ENCODE results near the gene SIK1. TPM values are rescaled to one million over a fixed set of nuclear protein-coding genes. Genes with fewer than 3 reads are reported as not detected.
"Not testable (repeated sequence)": the region's sequence is repeated elsewhere in the genome, so short reads cannot be mapped to it uniquely, and the experiment has no call there.

The SIK1 gene
- total RNA-seq, result 2.7 and 4.4 TPM in 2 replicates

DNA sequence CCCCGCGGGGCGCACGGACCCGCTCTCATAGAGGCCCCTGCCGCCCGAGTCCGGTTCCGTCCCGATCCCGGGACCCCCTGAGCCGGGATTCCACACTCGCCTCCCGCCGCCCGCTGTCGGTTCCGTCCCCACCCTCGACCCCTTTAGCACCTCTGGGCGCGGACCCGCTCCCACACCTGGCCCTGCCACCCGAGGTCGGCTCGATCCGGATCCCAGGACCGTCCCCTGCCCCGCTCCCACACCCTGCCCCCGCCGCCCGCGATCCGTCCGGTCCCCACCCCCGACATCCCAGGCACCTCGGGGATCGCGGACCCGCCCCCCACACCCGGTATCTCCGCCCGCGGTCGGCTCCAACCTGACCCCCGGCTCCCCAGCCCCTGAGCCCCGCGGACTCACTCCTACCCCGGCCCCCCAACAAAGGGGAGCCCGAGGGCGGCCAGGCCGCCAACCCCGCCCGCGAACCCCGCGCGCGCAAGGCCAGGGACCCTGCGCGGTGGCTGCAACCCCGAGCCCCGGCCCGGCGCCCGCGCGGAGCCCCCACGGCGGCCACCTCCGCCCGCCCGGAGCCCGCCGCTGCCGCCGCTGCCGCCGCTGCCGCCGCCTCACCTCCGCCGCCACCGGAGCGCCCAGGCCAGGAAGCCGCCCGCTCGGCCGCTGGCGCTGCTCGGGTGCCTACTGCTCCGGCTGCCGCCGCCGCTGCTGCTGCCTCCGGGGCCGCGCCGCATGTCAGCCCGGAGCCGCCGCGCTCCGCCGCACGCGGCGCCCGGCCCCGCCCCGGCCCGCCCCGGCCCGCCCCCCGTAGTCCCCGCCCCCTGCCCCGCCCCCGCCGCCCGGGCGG is at the start of gene SIK1:
Gene SIK1 (minus strand): TSS at position 728 of the 838 bp plus-strand sequence. CDS start 953 bp downstream, outside the sequence.
- H3K4me3 ChIP-seq (ENCODE audit: low read depth, low read length); DNase-seq (ENCODE audit: low read depth): not testable (repeated sequence)

DNA sequence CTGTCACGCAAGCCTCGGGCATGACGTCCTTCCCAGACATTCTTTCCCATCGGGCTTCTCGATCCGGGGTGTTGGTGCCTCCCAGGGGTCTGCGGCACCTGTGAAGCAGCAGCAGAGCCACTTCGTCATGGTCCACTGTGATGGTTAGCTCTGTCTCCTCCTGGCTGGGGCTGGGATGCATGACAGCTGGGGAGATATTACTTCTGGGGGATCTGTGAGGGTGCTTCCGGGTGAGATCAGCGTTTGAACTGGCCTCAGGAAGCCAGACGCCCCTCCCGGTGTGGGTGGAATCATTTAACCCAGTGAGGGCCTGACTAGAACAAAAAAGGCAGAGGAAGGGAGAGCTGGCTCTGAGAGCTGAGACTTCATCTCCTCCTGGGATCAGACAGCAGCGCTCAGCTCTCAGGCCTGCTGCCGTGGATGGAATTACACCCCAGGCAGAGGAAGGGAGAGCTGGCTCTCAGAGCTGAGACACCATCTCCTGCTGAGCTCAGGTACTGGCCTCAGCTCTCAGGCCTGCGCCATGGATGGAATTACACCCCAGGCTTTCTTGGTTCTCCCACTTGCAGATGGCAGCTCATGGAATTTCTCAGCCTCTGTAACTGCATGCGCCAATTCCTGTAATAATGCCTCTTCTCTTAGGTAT is 44.8 kb upstream of the SIK1 start:
- not testable (repeated sequence) for DNase-seq (ENCODE audit: low read depth); H3K4me3 ChIP-seq (ENCODE audit: low read depth, low read length)

DNA sequence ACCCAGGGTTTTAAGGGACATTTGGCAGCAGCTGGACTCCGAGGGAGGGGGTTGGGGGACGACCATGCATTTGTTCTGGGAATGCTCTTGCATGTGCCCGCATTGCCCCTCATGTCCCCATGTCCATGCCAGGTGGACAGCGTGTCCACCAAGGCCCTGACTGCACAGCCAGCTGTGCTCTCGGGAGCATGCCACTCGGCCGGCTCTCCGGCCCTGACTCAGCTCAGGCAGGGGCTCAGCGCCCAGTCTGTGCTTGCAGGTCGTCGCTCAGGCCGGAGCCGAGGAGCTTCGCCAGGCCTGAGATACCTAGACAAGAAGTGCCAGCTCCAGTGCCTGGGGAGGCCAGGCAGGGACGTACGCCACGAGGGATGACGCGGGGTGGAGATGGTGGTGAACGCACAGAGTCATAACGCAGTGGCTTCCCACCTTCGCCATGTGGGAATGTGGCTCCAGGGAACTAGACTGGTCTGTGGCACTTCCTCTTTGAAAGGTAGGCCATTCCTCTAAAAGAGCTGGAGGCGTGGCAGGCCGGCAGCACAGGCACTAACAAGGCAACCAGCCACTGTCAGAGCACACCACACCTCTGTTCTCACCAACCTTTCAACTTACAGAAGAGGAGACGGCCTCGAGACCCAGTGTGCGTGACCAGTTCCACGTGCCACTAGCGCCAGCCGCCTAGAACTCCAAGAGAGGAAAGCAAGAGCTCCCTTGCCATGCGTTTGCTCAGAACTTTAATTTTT is 43.0 kb upstream of the SIK1 start:
- not testable (repeated sequence) for DNase-seq (ENCODE audit: low read depth); H3K4me3 ChIP-seq (ENCODE audit: low read depth, low read length)

DNA sequence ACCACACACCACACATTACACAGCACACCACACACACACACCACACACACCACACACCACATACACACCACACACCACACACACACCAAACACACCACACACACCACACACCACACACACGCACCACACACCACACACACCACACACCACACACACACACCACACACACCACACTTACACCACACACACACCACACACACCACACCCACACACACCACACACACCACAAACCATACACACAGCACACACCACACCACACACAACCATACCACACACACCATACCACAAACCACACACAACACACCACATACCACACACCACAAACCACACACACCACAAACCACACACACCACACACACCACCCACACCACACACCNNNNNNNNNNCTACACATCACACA is 40.9 kb upstream of the SIK1 start:
- TF ChIP-seq, protein P1, sequence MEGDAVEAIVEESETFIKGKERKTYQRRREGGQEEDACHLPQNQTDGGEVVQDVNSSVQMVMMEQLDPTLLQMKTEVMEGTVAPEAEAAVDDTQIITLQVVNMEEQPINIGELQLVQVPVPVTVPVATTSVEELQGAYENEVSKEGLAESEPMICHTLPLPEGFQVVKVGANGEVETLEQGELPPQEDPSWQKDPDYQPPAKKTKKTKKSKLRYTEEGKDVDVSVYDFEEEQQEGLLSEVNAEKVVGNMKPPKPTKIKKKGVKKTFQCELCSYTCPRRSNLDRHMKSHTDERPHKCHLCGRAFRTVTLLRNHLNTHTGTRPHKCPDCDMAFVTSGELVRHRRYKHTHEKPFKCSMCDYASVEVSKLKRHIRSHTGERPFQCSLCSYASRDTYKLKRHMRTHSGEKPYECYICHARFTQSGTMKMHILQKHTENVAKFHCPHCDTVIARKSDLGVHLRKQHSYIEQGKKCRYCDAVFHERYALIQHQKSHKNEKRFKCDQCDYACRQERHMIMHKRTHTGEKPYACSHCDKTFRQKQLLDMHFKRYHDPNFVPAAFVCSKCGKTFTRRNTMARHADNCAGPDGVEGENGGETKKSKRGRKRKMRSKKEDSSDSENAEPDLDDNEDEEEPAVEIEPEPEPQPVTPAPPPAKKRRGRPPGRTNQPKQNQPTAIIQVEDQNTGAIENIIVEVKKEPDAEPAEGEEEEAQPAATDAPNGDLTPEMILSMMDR (conservative IDR thresholded peaks at IDR 0.05; ENCODE audit: low read depth, low read length), result no peak
- no peak overlapping the region for H3K4me3 ChIP-seq (ENCODE audit: low read depth, low read length)
- DNase-seq (ENCODE audit: low read depth), result no peak

DNA sequence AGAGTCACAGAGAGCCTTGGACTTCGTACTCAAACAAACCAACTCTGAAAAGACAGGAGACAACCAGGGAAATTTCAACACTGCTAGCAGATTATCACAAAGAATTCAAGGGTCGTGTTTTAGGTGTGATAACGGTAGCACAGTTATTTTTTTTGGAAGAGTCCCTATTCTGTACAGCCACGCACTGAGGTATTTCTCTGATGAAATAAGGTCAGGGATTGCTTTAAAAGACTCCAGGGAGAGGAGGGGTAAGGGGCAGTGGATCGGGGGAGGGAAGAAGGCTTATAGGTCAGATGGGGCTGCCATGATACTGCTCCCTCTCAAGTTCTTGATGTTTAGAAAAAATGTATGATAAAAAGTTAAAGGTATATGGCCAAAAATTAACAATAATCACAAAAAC is 38.2 kb upstream of the SIK1 start:
- not testable (repeated sequence) for DNase-seq (ENCODE audit: low read depth); H3K4me3 ChIP-seq (ENCODE audit: low read depth, low read length)

DNA sequence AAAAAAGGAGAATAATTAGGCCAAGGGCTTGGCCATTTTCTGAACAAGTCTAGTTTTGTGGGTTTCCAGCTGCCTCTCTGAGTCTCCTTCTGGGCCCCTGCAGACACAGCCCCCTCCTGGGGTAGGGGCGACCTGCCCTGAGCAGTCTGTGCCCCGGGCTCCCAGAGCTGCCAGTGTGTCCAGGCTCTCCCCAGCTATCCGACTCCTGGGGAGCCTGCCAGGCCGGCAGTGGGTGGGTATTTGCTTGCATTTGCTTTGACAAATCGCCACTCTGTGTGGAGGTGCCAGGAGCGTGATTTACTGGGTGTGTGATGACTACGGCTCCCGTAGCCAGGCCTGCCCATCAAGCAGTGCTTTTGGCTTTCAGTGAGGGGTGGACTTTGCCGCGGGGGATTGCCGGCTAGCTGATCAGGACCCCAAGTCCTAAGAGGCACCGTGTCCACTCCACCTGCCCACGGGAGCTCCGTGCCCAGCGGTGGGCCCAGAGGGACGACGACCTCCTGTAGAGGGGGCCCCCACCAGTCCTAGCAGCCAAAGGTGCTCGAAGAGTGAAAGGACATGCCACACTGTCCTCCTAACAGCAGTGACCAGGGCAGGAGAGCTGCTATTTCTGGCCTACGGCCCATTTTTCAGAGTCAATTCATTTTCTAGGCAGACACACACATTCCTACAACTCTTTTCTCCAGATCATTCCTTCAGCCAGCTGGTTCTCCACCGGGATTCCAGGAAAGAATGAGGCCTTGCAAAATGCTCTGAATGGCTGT is 36.7 kb upstream of the SIK1 start:
- DNase-seq (ENCODE audit: low read depth), result not testable (repeated sequence)

DNA sequence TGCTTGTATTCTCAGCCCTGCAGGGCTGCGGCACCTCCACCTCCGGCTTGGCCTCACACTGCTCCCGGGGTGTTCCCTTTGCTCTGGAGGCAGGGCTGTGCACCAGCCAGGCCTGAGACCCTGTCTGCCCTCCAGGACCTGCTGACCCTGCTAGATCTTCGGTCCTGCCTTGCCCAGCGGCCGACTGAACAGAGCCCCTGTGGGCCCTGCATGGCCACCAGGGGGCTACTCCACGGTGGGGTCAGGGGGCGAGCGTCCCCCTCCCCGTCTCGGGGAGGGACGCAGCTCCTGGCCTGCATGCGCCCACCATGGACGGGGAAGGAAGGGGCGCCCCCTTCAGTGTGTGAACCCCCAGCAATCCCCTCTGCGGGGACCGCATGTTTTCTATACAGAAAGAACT is 36.0 kb upstream of the SIK1 start:
- H3K4me3 ChIP-seq (ENCODE audit: low read depth, low read length); DNase-seq (ENCODE audit: low read depth): not testable (repeated sequence)

More for the DNA sequence above, 36.7 kb upstream of the SIK1 start:
- not testable (repeated sequence) for H3K4me3 ChIP-seq (ENCODE audit: low read depth, low read length)

DNA sequence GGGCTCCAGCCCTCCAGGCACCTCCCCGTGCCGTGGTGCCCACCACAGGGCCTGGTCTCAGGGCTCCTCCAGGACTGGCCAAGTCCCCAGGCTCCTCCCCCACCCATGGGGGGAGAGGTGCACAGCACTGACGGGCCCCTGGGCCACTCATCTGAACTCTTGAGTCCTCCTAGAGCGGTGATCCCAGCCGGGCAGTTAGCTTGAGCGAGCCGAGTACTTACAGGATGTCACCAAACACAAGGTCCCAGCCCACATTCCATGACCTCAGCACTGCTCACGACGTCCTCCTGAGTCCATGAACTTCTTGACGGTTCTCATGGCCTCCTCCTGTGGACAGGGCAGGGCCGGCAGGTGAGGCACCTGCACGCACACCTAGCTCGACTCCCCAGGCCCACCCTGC is 33.5 kb upstream of the SIK1 start:
- DNase-seq (ENCODE audit: low read depth); H3K4me3 ChIP-seq (ENCODE audit: low read depth, low read length): not testable (repeated sequence)

DNA sequence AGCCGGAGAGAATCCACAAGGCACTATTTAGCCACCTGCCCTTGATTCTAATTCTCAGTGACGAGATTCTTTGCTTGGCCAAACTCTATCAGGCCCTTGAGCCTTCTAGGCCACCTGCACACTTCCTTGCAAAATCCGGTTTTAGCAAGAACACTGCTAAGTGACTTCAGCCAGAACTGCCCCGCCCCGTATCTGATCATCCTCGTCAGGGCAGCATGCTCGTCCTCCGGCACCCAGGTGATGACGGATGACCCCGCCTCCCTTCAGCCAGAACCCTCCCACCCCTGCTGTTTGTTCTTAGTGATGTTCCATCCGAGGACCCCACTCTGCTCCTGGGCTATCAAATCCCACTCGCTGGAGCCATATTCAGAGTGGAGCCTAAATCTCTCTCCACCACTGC is 32.1 kb upstream of the SIK1 start:
- H3K4me3 ChIP-seq (ENCODE audit: low read depth, low read length); DNase-seq (ENCODE audit: low read depth): not testable (repeated sequence)

DNA sequence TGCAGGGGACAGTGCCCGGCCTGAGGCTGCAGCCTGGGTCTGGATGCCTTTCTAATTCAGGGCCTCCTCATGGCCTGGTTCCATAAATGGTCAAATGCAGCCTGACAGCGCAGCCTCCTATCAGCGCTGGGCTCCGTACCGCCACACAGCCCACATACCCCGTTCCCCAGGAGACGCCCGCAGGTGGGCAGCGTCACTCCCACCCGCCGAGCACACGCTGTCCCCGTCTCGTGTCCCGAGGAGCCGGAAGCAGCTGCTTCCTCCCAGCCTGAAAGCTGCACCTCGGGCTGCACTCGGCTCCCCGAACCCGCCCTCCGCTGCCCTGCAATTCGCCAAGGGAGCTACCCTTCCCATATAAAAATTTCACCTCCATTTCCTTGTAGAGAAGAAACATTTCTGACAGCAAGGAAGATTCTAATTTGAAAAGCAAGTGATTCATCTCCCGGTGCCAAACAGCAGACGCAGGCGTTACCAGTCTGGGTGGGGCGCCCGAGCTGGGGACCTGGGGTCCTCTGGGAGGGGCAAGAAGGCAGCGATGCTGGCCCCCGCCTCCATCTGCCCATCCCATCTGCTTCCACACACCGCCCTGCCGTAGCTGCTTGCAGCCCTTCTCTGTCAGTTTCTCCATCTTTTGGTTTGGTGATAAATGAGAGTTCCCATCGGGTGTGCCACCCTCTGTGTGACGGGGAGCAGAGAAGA is 29.8 kb upstream of the SIK1 start:
- not testable (repeated sequence) for DNase-seq (ENCODE audit: low read depth); H3K4me3 ChIP-seq (ENCODE audit: low read depth, low read length)

DNA sequence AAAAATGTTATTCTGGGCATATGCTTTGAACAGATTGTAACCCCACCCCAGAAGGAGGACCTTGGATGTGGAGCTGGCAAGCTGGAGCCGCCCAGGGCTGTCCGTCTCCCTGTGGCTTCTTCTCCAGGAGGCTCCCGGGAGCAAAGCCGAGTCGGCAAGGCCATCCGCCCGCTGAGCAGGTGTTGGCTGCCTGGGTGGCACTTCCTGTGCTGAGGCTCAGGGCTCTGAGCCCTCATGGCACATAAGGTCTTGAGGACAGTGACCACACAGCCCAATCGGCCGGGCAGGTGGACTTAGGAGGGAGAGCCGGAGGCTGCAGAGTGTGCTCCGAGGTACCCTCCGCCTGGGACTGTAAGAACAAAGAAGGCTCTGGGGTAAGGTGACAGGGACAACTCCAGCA is 28.8 kb upstream of the SIK1 start:
- DNase-seq (ENCODE audit: low read depth); H3K4me3 ChIP-seq (ENCODE audit: low read depth, low read length): not testable (repeated sequence)

DNA sequence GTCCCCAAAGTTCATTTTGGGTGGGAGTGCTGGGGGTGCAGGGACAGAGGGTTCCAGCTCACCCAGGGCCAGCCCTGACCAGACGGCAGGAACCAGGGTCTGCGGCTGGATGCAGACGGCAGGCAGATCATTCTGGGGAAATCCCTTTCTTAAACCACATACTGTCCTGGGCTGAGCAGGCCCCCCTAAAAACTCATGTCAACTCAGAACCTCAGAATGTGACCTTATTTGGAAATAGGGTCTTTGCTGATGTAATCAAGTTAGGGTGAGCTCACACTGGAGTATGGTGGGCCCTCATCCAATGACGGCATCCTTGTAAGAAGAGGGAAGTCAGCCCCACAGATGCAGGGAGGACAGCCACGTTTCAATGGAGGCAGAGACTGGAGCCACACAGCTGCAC is 27.2 kb upstream of the SIK1 start:
- H3K4me3 ChIP-seq (ENCODE audit: low read depth, low read length); DNase-seq (ENCODE audit: low read depth): not testable (repeated sequence)

DNA sequence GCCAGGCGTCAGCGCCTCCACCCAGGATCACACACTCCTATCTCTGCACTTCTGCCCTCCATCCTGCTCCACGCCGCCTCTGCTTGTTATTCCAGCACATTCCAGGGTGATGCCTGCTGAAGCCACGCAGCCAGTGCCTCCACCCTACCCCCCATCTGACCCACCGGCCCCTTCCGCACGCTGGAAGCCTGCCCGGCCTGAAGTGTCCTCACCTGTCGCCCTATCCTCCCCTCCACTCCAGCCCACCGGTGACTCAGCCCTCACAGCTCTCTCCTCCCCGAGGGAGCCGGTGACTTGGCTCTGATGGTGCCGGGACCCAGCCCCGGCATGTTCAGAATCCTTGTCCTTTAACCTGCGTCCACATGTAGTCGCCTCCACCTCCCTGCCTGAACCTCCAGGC is 24.9 kb upstream of the SIK1 start:
- not testable (repeated sequence) for H3K4me3 ChIP-seq (ENCODE audit: low read depth, low read length)

DNA sequence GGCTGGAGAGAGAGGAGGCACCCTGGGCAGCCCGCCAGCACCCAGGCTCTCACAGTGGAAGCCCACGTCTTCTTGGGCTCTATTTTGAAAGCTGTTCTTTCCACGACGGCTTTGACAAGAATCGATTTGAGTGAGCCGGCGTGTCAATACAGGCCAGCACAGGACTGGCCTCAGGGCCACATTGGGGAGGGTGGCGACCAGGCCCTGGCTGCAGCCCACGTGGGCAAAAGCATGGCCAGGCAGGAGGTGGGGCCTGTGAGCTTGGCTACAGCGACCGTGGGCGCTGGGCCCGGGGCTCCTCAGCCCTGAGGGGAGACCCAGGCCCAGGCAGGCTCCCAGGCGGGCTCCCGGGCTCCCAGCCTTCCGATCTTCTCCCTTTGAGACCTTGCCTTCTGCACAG is 23.4 kb upstream of the SIK1 start:
- not testable (repeated sequence) for DNase-seq (ENCODE audit: low read depth); H3K4me3 ChIP-seq (ENCODE audit: low read depth, low read length)

More for the DNA sequence above, 24.9 kb upstream of the SIK1 start:
- not testable (repeated sequence) for DNase-seq (ENCODE audit: low read depth)

DNA sequence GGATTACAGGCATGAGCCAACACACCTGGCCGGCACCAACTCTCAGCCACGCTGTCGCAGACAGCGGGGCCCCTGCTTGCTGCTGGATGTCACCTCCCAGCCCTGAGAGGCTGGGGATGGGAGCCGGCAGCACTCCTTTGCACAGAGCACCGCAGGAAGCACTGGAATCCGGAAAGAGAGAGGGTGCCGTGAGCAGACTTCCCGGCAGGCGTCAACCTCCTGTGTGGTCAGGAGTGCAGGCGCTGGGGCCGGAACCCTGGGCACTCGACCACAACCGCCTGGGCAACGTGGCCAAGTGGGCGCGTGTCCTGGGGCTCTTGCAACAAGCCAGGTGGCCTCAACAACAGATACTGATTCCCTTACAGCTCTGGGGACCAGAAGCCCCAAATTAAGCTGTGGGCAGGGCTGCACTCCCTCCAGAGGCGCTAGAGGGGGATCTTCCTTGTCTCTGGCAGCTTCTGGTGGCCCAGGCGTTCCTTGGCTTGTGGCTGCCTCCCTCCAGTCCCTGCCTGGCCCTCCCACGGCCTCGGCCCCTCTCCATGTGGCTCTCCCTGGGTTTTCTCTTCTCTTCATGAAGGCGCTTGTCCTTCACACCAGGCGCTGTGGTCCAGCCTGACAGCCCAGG is 20.5 kb upstream of the SIK1 start:
- not testable (repeated sequence) for H3K4me3 ChIP-seq (ENCODE audit: low read depth, low read length); DNase-seq (ENCODE audit: low read depth)

DNA sequence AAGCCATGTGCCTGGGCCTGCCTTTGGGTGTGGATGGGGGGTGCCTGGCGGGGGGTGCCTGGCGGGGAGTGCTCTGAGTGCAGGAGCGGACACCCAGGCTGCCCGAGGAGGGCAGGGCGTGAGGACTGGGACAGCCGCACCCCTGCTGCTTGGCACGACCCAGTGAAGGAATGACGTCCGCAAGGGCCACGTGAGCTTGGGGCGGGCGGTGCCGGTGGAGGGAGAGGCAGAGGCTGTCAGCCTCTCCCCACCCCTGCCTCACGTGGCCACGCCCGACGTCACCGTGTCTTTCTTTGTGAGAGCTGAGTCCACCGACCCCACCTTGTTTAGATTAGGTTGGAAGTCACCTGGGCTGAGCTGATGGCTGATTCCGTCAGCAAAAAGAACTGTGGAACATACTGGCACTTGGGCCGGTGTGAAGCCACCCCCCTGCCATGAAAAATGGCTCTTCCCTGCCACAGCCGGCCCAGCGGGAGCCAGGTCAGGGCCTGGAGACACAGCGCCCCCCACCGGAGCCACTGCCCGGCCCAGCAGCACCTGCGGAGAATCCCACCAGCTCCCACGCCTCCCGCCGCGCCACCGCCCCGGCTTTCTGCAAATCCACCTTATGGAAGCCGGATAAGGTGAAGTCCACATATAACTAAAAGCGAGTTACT is 19.5 kb upstream of the SIK1 start:
- not testable (repeated sequence) for DNase-seq (ENCODE audit: low read depth); H3K4me3 ChIP-seq (ENCODE audit: low read depth, low read length)
